ENCODE results near the gene ABCD1. TPM values are rescaled to one million over a fixed set of nuclear protein-coding genes. Genes with fewer than 3 reads are reported as not detected.

The ABCD1 gene
- total and polyA plus RNA-seq, 10 of the 15 experiments (the other 5 are each of a cell fraction or from before 2014, with no cell fraction given): 0.13 to 6.5 (median 1.4) TPM

DNA sequence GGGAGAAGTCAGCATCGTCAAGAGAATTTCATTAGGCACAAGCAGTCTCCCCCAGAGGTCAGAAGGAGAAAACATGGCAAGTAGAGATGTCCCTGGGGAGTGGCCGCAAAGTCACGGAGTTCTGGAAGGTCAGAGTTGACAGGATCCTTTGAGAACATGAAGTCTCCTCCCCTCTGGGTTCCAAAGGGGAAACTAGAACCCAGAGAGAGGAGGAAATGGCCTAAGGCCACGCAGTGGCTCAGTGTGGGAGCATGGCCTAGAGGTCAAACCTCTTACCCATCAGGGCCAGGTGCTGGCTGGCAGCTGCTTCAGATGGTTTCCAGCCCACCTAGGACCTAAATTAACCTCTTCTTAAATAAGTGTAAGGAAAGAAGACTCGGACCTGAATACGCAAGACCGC, 68.6 kb downstream of the ABCD1 start:
- CTCF ChIA-PET: interaction anchor here (2.1 kb wide), 1 partner anchor 130 kb away, joined by 6 read pairs; no protein-coding TSS in a partner anchor
- Histone ChIP-seq H3K4me1 (ENCODE audit: control insufficient read depth, insufficient read depth, low read length) (peaks cover 4% of the 10 kb centered on the region; the same call in 1 of the 2 replicates), H3K4me3 (peak overlapping the region; percentile 75), H4K20me1 (ENCODE audit: control insufficient read depth, insufficient read depth) (no peaks in the 10 kb centered on the region; the same call in 1 of the 2 replicates), H3K79me2 (ENCODE audit: control insufficient read depth, insufficient read depth, low read length) (peaks cover 45% of the 10 kb centered on the region), H3K4me2 (ENCODE audit: control insufficient read depth, insufficient read depth) (peak overlapping the region; percentile 36), H3K36me3 (ENCODE audit: control insufficient read depth in 2 of 2, insufficient read depth in 2 of 2, low read length in 1 of 2) (no peaks in the 10 kb centered on the region; a peak in 2 of 4 replicates), H2AFZ (ENCODE audit: control insufficient read depth, low read depth, low read length) (no peak overlapping the region), H3K27ac (ENCODE audit: control insufficient read depth, insufficient read depth) (peak overlapping the region; percentile 82), H3K9ac (ENCODE audit: control insufficient read depth, insufficient read depth, low read length) (peak overlapping the region; percentile 89), H3K9me3 (replicated peaks; ENCODE audit: control insufficient read depth, insufficient read depth, low read length) (no peaks in the 10 kb centered on the region; the same call in 2 of the 3 replicates), H3K27me3 (replicated peaks in 1 of 2; ENCODE audit: control insufficient read depth in 2 of 2, insufficient read depth in 2 of 2, low read length in 1 of 2) (no peaks in the 10 kb centered on the region)
- in situ Hi-C loops (cut with MboI) (no loop called here), intact Hi-C loops (cut with micrococcal nuclease; ENCODE audit: unreplicated experiment) (no loop called here)
- no TSS peak for BruUV-seq (replicated peaks)
- no peak for DNase-seq (ENCODE audit: low read depth, low spot score)
- ATAC-seq: peak; percentile 21
- SMC1A ChIA-PET (ENCODE audit: uncharacterized antibody, unreplicated experiment): interaction anchor here (0.7 kb wide), 1 partner anchor 159 kb away, joined by 3 read pairs; no protein-coding TSS in a partner anchor
- RAD21 ChIA-PET (ENCODE audit: unreplicated experiment): interaction anchor here (0.6 to 1.3 kb wide), 2 partner anchors 106 to 304 kb away, joined by 3 read pairs; partner anchors contain the start of gene SLC6A8
- TF ChIP-seq MEF2B (IDR thresholded peaks at IDR 0.05; ENCODE audit: partially characterized antibody, poor library complexity, severe bottlenecking) (peak; percentile 18), RAD21 (IDR thresholded peaks at IDR 0.05; ENCODE audit: insufficient read depth, low read depth, low read length) (no peak)
- POLR2A ChIA-PET: interaction anchor here (1.2 kb wide), 1 partner anchor 227 kb away, joined by 4 read pairs; no protein-coding TSS in a partner anchor
- FAIRE-seq: no peak
- 32% methylated on average over 7 of the region's 7 CpGs for WGBS (ENCODE audit: insufficient coverage, insufficient replicate concordance, low lambda C conversion rate, missing lambda C conversion rate)

Other genes with a start within 250 kb of the ABCD1 start
Only the 7 nearest of the 19 such genes appear.
- gene PNCK, start 51.0 kb upstream of the ABCD1 start, total RNA-seq (2014; rRNA removed): not detected in 2 replicates
- gene PNCK, start 51.0 kb upstream of the ABCD1 start, total RNA-seq (2014; rRNA removed; fragmentation: Illumina TruSeq; extraction: Trizol): not detected in 2 replicates
- 0.21 TPM in 1 of 2 replicates, not detected in the other for gene PNCK, start 51.0 kb upstream of the ABCD1 start, total RNA-seq (2021)
- gene PNCK, start 51.0 kb upstream of the ABCD1 start, polyA plus RNA-seq (2011; rRNA removed): 0.40 and 0.67 TPM in 2 replicates
- 0.54 TPM in 1 of 2 replicates, not detected in the other for gene PNCK, start 51.0 kb upstream of the ABCD1 start, polyA plus RNA-seq (2014; fragmentation: Illumina TruSeq; extraction: Trizol)
- not detected for gene PNCK, start 51.0 kb upstream of the ABCD1 start, polyA plus RNA-seq (2014; fragmentation: Nextera tagmentation; extraction: Ambion mirVana)
- not detected in 2 replicates for gene PNCK, start 51.0 kb upstream of the ABCD1 start, polyA plus RNA-seq (2014; rRNA removed)
- gene PNCK, start 51.0 kb upstream of the ABCD1 start, polyA plus RNA-seq (2016; fragmentation: Nextera tagmentation; extraction: Ambion mirVana): not detected
- not detected in 2 replicates for gene SLC6A8, start 36.9 kb upstream of the ABCD1 start, total RNA-seq (2014; rRNA removed)
- gene SLC6A8, start 36.9 kb upstream of the ABCD1 start, total RNA-seq (2014; rRNA removed; fragmentation: Illumina TruSeq; extraction: Trizol): not detected in 2 replicates
- gene SLC6A8, start 36.9 kb upstream of the ABCD1 start, total RNA-seq (2021): 0.29 and 0.72 TPM in 2 replicates
- gene SLC6A8, start 36.9 kb upstream of the ABCD1 start, polyA plus RNA-seq (2011; rRNA removed): 0.23 and 0.30 TPM in 2 replicates
- 0.01 TPM in 1 of 2 replicates, not detected in the other for gene SLC6A8, start 36.9 kb upstream of the ABCD1 start, polyA plus RNA-seq (2014; fragmentation: Illumina TruSeq; extraction: Trizol)
- not detected for gene SLC6A8, start 36.9 kb upstream of the ABCD1 start, polyA plus RNA-seq (2014; fragmentation: Nextera tagmentation; extraction: Ambion mirVana)
- 0.06 TPM in 1 of 2 replicates, not detected in the other for gene SLC6A8, start 36.9 kb upstream of the ABCD1 start, polyA plus RNA-seq (2014; rRNA removed)
- gene SLC6A8, start 36.9 kb upstream of the ABCD1 start, polyA plus RNA-seq (2016; fragmentation: Nextera tagmentation; extraction: Ambion mirVana): under 1 TPM in 1 of 2 experiments, not detected in 1; 0.10 TPM
- gene BCAP31, start 469 bp upstream of the ABCD1 start, total RNA-seq (2014; rRNA removed): 62.7 and 72.8 TPM in 2 replicates
- gene BCAP31, start 469 bp upstream of the ABCD1 start, total RNA-seq (2014; rRNA removed; fragmentation: Illumina TruSeq; extraction: Trizol): 61.5 and 63.1 TPM in 2 replicates
- 104 and 109 TPM in 2 replicates for gene BCAP31, start 469 bp upstream of the ABCD1 start, total RNA-seq (2021)
- 52.8 and 82.4 TPM in 2 replicates for gene BCAP31, start 469 bp upstream of the ABCD1 start, polyA plus RNA-seq (2011; rRNA removed)
- 73.4 and 78.7 TPM in 2 replicates for gene BCAP31, start 469 bp upstream of the ABCD1 start, polyA plus RNA-seq (2014; fragmentation: Illumina TruSeq; extraction: Trizol)
- gene BCAP31, start 469 bp upstream of the ABCD1 start, polyA plus RNA-seq (2014; fragmentation: Nextera tagmentation; extraction: Ambion mirVana): 100 to 1,000 TPM; 201 to 246 TPM
- gene BCAP31, start 469 bp upstream of the ABCD1 start, polyA plus RNA-seq (2014; rRNA removed): 71.3 and 79.4 TPM in 2 replicates
- 100 to 1,000 TPM; 163 to 166 TPM for gene BCAP31, start 469 bp upstream of the ABCD1 start, polyA plus RNA-seq (2016; fragmentation: Nextera tagmentation; extraction: Ambion mirVana)
- not detected in 2 replicates for gene PLXNB3, start 39.4 kb downstream of the ABCD1 start, total RNA-seq (2014; rRNA removed)
- gene PLXNB3, start 39.4 kb downstream of the ABCD1 start, total RNA-seq (2014; rRNA removed; fragmentation: Illumina TruSeq; extraction: Trizol): not detected in 2 replicates
- 0.21 and 0.53 TPM in 2 replicates for gene PLXNB3, start 39.4 kb downstream of the ABCD1 start, total RNA-seq (2021)
- gene PLXNB3, start 39.4 kb downstream of the ABCD1 start, polyA plus RNA-seq (2011; rRNA removed): 0.14 and 0.20 TPM in 2 replicates
- 0.18 TPM in 1 of 2 replicates, not detected in the other for gene PLXNB3, start 39.4 kb downstream of the ABCD1 start, polyA plus RNA-seq (2014; fragmentation: Illumina TruSeq; extraction: Trizol)
- gene PLXNB3, start 39.4 kb downstream of the ABCD1 start, polyA plus RNA-seq (2014; fragmentation: Nextera tagmentation; extraction: Ambion mirVana): not detected
- 0.62 and 0.68 TPM in 2 replicates for gene PLXNB3, start 39.4 kb downstream of the ABCD1 start, polyA plus RNA-seq (2014; rRNA removed)
- gene PLXNB3, start 39.4 kb downstream of the ABCD1 start, polyA plus RNA-seq (2016; fragmentation: Nextera tagmentation; extraction: Ambion mirVana): under 1 TPM; 0.06 to 0.43 TPM
- gene SRPK3, start 56.2 kb downstream of the ABCD1 start, total RNA-seq (2014; rRNA removed): not detected in 2 replicates
- not detected in 2 replicates for gene SRPK3, start 56.2 kb downstream of the ABCD1 start, total RNA-seq (2014; rRNA removed; fragmentation: Illumina TruSeq; extraction: Trizol)
- gene SRPK3, start 56.2 kb downstream of the ABCD1 start, total RNA-seq (2021): not detected in 2 replicates
- gene SRPK3, start 56.2 kb downstream of the ABCD1 start, polyA plus RNA-seq (2011; rRNA removed): not detected in 2 replicates
- gene SRPK3, start 56.2 kb downstream of the ABCD1 start, polyA plus RNA-seq (2014; fragmentation: Illumina TruSeq; extraction: Trizol): not detected in 2 replicates
- under 1 TPM in 1 of 2 experiments, not detected in 1; 0.05 TPM for gene SRPK3, start 56.2 kb downstream of the ABCD1 start, polyA plus RNA-seq (2014; fragmentation: Nextera tagmentation; extraction: Ambion mirVana)
- not detected in 2 replicates for gene SRPK3, start 56.2 kb downstream of the ABCD1 start, polyA plus RNA-seq (2014; rRNA removed)
- under 1 TPM in 1 of 2 experiments, not detected in 1; 0.19 TPM for gene SRPK3, start 56.2 kb downstream of the ABCD1 start, polyA plus RNA-seq (2016; fragmentation: Nextera tagmentation; extraction: Ambion mirVana)
- 69.3 and 78.5 TPM in 2 replicates for gene IDH3G, start 69.5 kb downstream of the ABCD1 start, total RNA-seq (2014; rRNA removed)
- 38.6 and 41.5 TPM in 2 replicates for gene IDH3G, start 69.5 kb downstream of the ABCD1 start, total RNA-seq (2014; rRNA removed; fragmentation: Illumina TruSeq; extraction: Trizol)
- gene IDH3G, start 69.5 kb downstream of the ABCD1 start, total RNA-seq (2021): 61.3 and 69.0 TPM in 2 replicates
- gene IDH3G, start 69.5 kb downstream of the ABCD1 start, polyA plus RNA-seq (2011; rRNA removed): 22.6 and 49.1 TPM in 2 replicates
- 32.7 and 64.2 TPM in 2 replicates for gene IDH3G, start 69.5 kb downstream of the ABCD1 start, polyA plus RNA-seq (2014; fragmentation: Illumina TruSeq; extraction: Trizol)
- 10 to 100 TPM; 26.3 to 34.4 TPM for gene IDH3G, start 69.5 kb downstream of the ABCD1 start, polyA plus RNA-seq (2014; fragmentation: Nextera tagmentation; extraction: Ambion mirVana)
- 77.9 and 81.4 TPM in 2 replicates for gene IDH3G, start 69.5 kb downstream of the ABCD1 start, polyA plus RNA-seq (2014; rRNA removed)
- 100 to 1,000 TPM in 1 of 2 experiments, 10 to 100 TPM in 1; 96.5 to 102 TPM for gene IDH3G, start 69.5 kb downstream of the ABCD1 start, polyA plus RNA-seq (2016; fragmentation: Nextera tagmentation; extraction: Ambion mirVana)
- gene SSR4, start 69.8 kb downstream of the ABCD1 start, total RNA-seq (2014; rRNA removed): 252 and 305 TPM in 2 replicates
- 160 and 189 TPM in 2 replicates for gene SSR4, start 69.8 kb downstream of the ABCD1 start, total RNA-seq (2014; rRNA removed; fragmentation: Illumina TruSeq; extraction: Trizol)
- 244 and 247 TPM in 2 replicates for gene SSR4, start 69.8 kb downstream of the ABCD1 start, total RNA-seq (2021)
- gene SSR4, start 69.8 kb downstream of the ABCD1 start, polyA plus RNA-seq (2011; rRNA removed): 94.1 and 176 TPM in 2 replicates
- 61.3 and 151 TPM in 2 replicates for gene SSR4, start 69.8 kb downstream of the ABCD1 start, polyA plus RNA-seq (2014; fragmentation: Illumina TruSeq; extraction: Trizol)
- 100 to 1,000 TPM; 351 to 521 TPM for gene SSR4, start 69.8 kb downstream of the ABCD1 start, polyA plus RNA-seq (2014; fragmentation: Nextera tagmentation; extraction: Ambion mirVana)
- 312 and 326 TPM in 2 replicates for gene SSR4, start 69.8 kb downstream of the ABCD1 start, polyA plus RNA-seq (2014; rRNA removed)
- 100 to 1,000 TPM; 315 to 317 TPM for gene SSR4, start 69.8 kb downstream of the ABCD1 start, polyA plus RNA-seq (2016; fragmentation: Nextera tagmentation; extraction: Ambion mirVana)